HG03135 (cell line): ENCODE data around the gene C5orf52.
"Not testable (repeated sequence)": the region's sequence is repeated elsewhere in the genome, so short reads cannot be mapped to it uniquely, and the experiment has no call there.

ENCODE experiments used
- ATAC-seq: cut with Tn5 transposase; IDR thresholded peaks from one replicate; pipeline ENCODE4 v1.9.1; 2021; ENCODE audit warnings: mild to moderate bottlenecking, moderate library complexity; ENCODE audit not compliant: unreplicated experiment

C5orf52 gene

DNA sequence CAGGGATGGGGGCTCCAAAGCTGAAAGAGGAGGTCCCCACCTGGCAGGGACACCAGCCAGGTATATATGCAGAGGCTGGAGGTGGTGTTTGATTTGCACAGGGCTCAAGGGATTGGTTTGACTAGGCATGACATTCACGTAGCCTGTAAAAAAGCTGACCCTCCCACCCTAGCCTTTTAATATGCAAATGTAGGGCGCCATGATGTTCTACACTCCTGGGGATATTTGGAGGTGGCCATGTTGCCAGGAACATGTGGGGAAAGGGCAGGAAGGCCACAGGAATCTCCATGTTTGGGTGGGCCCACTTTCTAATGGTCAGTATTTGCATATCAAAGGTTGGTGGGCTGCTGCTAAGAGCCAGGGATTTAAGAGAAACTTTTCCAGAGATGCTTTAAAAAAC lies 47.9 kb downstream of the C5orf52 start:
- ATAC-seq = no peak

DNA sequence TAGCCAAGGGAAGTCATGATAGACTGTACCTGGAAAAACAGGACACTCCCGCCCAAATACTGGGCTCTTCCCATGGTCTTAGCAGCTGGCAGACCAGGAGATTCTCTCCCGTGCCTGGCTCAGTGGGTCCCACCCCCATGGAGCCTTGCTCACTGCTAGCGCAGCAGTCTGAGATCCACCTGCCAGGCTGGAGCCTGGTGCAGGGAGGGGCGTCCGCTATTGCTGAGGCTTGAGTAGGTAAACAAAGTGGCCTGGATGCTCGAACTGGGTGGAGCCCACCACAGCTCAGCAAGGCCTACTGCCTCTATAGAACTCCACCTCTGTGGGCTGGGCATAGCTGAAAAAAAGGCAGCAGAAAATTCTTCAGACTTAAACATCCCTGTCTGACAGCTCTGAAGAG lies 49.8 kb downstream of the C5orf52 start:
- ATAC-seq = no peak

DNA sequence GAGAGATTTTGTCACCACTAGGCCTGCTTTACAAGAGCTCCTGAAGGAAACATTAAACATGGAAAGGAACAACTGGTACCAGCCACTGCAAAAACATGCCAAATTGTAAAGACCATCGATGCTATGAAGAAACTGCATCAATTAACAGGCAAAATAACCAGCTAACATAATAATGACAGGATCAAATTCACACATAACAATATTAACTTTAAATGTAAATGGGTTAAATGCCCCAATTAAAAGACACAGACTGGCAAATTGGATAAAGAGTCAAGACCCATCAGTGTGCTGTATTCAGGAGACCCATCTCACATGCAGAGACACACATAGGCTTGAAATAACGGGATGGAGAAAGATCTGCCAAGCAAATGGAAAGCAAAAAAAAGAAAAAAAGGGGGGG lies 51.6 kb downstream of the C5orf52 start:
- ATAC-seq = not testable (repeated sequence)

DNA sequence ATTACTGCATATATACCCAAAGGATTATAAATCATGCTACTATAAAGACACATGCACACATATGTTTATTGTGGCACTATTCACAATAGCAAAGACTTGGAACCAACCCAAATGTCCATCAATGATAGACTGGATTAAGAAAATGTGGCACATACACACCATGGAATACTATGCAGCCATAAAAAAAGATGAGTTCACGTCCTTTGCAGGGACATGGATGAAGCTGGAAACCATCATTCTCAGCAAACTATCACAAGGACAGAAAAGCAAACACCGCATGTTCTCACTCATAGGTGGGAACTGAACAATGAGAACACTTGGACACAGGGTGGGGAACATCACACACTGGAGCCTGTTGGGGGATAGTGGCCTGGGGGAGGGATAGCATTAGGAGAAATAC lies 55.3 kb downstream of the C5orf52 start:
- ATAC-seq = not testable (repeated sequence)

DNA sequence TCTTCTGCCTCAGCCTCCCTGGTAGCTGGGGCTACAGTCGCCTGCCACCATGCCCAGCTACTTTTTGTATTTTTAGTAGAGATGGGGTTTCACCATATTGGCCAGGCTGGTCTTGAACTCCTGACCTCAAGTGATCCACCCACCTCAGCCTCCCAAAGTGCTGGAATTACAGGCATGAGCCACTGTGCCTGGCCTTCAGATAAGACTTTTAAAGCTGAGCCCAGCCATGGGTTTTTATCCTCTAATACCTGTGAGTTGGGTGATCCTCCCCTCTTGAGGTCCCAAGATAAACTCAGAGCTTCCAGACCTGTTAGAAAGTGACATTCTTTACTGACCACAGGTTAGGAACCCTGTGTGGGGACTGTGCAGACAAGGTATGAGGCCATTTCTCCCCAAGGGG lies 56.5 kb downstream of the C5orf52 start:
- not testable (repeated sequence) for ATAC-seq
